NCI-H748 (cell line): ENCODE measurements around the gene MPP7.

Experiments
- DNase-seq: peaks from one replicate; lab custom pipeline; 2025; ENCODE audit not compliant: unreplicated experiment; lab: John Stamatoyannopoulos, UW

The MPP7 gene

DNA sequence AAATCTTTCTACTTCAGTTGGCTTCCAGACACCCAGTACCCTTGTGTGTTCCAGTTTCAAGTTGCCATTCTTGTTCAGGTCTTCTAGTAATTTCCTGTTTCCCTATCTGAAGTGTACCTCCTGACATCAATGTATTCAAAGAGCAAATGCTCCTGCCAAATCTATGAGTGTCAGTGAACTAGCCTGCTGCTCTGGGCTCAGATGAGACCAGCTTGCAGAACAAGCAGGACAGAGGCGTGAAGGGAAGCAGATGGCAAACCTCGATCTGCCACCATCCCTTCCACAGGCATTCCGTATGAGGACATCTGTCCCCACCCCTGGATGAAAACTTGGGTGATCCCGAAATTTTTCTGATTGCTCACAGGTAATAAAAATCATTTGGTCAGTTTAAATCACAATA lies 4.4 kb upstream of the MPP7 start:
- no peak for DNase-seq

DNA sequence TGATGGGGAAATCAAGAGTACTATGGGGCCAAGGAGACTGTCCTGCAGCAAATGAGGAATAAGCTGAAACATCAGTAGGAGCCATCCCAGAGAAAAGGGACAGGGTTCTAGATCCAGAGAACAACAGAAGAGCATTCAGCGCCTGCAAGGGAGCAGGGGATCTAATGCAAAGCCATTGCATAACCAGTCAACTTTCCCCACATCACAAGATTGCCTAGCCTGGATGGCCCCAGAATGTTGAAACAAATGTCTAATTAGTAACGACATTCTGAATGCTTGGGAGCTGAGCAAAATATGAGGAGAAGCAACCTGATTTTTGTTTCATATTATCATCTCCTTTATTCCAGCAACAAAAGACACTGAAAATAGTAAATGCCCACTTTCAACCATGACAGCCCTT lies 2.7 kb upstream of the MPP7 start:
- DNase-seq = no peak

DNA sequence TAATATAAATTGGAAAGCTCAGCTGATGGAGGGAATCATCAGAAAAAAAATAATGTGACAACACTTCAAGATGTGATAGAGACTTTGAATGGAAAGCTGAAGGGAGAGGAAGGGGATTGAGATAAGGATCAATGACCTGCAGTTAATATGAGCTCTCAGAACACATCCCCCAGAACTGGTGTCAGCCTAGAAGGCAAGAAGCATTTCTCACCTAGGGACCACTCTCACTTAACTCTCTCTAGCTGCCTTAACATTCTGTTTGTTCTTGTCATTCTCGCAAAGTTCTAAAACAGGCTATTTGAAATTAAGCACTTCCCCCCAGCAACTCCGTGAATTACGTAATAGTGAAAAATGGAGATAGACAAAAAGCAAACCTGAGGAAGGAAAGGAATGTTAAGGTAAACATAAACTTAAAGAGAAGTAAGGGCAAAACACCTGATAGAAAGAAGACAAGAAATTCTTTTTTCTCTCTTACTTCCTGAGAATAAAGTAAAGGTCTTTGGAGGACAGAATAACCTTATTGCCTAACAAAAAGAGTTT lies 1.2 kb upstream of the MPP7 start:
- no peak for DNase-seq

DNA sequence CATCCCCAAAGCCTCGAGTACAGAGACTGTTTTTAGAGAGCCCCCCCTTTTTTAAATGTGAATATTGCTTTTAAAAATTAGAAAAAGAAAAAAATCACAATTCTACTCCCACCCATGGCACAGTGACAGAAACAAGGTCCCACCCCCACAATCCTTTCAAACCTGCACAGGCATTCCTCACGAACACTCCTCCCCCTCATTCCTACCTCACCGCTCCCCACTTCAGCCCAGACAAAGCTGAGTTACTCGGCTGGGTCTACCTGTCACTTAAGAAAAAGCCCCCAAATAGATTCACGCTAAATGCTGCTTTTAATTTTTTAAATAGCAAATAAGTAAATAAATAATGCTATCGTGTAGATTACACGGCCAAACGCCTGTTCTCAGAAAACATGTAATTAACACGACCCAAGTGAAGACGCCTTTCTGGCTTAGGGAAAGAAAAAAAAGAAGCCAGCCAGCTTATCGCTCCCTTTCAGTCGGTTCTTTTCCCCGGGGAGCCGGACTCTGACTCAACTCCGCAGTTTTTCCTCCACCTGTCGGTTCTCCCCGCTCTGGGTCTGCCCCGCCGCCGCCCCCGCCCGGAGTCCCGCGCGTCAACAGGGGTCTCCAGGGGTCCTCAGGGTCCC lies 739 bp downstream of the MPP7 start:
- peak; percentile 63 for DNase-seq

DNA sequence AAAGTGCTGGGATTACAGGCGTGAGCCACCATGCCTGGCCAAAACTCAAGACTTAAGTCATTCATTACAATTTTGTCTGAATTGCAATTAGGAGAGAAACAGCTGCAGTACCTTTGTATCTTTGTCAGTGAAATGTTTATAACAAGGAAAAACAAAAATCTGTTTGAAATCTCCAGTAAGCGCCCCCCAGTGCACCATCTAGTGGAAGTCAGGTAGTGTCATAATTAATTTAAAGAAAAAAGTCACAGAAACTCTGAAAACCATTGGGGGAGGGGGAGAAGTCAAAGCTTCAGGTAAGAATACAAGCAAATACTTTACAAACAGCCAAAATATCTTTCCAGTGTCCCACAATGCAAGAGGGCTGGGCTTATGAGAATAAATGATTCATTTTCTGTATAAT lies 2.8 kb downstream of the MPP7 start:
- DNase-seq = no peak

DNA sequence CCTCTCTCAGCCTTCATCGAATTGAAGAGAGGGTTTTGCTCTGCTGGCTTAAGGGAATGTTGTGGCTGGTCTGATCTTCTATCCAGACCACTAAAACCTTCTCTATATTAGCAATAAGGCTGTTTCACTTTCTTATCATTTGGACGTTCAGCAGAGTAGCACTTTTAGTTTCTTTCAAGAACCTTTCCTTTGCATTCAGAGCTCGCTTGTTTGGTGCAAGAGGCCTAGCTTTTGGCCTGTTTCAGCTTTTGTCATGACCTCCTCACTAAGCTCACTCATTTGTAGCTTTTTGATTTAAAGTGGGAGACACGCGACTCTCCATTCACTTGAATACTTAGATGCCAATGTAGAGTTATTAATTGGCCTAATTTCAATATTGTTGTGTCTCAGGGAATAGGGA lies 3.9 kb downstream of the MPP7 start:
- DNase-seq = no peak

DNA sequence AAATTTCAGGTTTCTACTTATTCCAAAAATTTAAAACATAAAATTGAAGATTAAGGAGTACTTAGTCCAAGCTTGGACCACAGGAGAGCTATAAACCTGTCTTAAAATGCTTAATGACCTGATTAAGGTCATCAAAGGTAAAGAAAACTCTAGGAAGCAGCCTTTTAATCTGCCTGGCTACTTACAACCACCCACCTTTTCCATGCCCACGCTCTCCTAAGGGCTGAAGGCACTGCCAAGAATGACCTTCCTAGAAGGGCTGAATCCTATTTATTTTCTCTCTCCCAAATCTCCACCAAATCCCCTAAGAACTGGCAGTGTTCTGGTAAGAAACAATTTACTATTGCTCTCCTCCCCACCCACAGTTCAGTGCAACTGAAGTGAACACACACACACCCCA lies 6.8 kb downstream of the MPP7 start:
- no peak for DNase-seq

DNA sequence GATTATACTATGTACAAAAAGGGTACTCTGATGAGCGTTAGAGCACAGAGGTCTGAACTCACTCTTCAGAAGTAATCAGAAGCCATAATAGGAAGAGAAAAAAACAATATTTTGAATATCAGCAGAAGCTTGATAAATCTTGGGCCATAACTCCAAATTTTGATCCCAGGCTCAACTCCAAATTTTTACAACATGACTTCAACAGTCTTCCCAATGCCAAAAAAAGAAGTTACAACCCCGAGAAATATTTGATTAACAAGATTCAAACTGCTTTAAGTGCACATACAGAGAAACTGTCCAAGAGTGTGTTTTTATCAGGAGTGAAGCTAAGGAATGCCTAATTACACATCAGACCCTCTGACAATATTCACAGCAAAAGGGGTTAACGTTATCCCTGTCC lies 7.5 kb downstream of the MPP7 start:
- no peak for DNase-seq

DNA sequence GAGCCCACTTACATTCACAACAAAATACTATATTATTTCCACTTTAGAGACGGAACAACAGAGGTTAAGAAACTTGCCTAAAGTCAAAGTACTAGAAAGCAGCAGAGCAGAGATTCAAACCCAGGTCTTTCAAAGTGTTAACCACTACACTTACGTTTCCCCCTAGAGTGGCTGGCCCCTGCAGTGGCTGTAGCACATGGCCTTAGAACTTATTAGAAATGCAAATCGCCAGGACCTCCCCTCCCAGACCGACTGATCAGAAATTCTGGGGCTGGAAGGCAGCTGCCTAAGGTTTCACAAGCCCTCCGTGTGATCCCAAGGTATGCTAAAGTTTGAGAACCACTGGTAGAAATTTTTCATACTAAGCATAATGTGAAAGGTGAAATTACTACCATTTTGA lies 8.1 kb downstream of the MPP7 start:
- no peak for DNase-seq

DNA sequence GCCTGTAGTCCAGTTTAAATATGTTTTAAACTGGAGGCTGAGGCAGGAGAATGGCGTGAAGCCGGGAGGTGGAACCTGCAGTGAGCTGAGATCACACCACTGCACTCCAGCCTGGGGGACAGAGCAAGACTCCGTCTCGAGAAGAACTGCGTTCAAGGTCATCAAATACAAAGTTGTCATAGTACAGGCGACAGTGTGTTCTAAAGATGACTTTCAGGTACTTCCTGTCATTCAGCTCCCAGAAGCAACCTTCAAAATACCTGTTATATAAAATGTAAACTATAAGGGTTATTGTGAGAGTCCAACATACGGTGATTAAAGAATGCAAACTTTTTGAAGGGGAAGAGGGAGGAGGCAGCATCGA lies 8.7 kb downstream of the MPP7 start:
- no peak for DNase-seq

DNA sequence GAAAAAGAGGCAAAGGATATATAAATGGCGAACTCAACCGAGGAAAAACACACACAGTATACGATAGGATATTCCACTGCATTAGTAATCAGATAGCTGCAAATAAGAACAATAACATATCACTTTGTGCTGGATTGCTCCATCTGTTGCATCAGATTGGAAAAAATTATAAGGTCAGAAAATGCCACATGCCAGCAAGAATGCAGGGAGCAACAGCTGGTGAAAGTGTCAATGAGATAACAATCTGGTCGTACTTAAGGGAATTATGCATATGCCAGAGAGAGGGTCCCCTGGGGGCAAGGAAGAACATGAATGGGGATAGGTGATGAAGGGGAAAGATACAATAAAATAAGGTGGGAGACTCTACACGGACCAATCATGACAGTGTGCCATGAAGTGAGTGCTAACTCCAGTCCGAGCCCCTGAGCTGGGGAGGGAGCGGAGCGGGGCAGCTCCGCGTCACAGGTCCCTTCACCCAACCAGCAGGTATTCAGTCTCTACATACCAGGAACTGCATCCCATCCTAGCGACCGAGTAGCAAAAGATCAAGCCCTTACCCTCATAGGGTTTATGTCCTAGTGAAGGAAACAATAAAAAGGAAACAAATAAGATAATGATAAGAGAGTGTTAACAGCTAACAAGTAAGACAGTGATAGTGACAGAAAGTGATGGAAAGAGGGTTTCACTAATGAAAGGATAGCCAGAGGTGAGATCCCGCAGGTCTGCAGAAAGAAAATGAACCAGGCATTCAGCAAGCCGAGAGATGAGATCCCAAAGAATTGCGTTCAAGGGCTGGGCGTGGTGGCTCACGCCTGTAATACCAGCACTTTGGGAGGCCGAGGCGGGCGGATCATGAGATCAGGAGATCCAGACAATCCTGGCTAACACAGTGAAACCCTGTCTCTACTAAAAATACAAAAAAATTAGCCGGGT lies 9.4 kb downstream of the MPP7 start:
- DNase-seq = no peak

DNA sequence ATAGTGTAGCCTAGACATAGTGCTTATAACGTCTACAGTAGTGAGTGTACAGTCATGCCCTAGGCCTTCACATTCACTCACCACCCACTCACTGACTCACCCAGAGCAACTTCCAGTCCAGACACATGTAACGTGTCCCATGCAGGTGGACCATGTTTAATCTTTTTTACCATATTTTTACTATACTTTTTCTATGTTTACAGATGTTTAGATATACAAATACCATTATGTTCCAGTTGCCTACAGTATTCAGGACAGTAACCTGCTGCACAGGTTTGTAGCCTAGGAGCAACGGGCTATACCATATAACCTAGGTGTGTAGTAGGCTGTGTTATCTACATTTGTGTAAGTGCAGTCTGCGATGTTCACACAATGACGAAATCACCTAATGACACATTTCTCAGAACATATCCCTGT lies 11.0 kb downstream of the MPP7 start:
- no peak for DNase-seq

DNA sequence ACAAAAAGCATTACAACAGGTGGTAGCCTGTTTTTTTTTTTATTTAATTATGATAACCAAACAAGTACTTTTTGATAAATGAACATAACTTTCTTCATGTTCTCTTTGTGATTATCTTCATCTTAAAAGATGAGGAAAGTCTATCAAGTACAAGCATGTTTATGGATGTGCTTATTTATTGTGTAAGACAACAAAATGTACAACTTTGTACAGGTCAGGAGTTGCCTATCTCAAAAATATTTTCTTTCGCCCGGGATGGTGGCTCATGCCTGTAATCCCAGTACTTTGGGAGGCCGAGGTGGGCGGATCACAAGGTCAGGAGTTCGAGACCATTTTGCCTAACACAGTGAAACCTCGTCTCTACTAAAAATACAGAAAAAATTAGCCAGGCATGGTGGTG lies 17.0 kb downstream of the MPP7 start:
- no peak for DNase-seq

DNA sequence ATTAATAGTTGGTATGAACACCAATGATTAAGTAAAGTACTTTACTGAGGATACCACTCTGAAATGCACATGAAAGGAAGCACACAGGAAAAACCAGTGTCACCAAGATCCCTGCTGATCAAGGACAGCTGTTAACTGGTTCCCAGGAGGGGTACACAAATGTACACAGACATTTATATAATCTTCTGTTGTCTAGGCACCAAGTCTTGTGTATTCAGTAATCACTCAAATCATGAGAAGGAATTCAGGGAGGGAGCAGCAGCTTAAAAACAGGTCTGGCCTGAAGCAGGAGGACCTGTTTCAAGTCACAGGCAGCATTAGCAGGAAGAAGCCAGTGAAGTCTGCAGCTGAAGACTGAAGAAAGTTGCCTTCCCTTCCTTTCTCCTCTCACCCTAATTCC lies 18.7 kb downstream of the MPP7 start:
- DNase-seq = no peak

DNA sequence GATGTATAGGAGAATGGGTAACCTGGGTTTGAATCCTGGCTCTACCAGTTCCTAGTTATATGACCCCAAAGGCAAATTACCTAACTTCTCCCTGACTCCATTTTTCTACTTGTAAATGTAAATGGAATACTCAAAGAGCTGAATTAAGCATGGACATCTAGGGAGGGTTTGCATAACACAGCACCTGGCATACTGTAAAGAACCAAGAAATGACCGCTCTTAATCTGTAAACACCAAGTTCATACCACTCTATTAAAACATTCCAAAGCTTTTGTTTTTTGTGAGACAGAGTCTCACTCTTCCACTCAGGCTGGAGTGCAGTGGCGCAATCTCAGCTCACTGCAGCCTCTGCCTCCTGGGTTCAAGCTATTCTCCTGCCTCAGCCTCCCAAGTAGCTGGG lies 19.6 kb downstream of the MPP7 start:
- no peak for DNase-seq

DNA sequence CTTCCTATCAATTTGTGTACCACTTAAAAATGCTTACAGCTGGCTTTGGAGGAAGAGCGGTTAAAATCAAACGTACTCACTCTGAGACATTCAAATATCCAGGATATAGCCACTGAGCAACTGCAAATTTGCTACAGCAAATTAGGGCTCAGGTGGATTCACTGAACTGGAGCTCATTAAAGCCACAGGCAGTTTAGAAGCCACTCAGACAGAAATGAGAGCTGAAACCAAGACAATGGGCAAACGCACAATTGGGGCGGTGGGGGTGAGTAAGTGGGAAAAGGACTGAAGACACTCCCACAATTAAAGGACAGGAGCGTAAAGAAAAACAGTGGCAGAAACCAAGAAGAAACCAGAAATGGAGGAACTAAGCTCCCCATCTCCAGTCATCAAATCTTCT lies 20.5 kb downstream of the MPP7 start:
- DNase-seq = no peak

DNA sequence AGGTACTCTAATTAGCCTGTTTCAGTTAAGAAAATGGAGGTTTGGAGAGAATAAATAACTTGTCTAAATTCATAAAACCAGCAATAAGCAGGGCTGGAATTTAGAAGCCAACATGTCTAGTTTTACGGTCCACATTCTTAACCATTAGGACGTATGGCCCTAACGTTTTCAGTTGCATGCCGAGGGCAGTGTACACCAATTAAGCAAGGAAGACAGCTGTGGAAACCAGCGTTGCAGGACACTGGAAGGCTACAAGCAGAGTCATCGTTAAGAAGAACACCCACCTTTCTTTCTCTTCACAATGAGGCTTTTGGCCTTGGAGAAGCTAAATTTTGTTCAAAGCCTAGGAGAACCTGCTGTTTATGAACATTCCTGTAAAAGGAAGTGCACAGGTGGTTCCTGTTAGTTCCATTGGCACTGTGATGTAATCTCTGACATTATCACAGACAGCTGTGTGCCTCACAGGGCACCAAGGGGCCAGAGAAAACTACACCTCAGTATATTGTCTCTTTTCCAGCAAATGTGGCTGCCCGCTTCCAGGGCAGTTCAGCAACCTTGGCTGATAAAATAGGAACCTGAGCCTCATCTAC lies 21.0 kb downstream of the MPP7 start:
- DNase-seq = no peak

DNA sequence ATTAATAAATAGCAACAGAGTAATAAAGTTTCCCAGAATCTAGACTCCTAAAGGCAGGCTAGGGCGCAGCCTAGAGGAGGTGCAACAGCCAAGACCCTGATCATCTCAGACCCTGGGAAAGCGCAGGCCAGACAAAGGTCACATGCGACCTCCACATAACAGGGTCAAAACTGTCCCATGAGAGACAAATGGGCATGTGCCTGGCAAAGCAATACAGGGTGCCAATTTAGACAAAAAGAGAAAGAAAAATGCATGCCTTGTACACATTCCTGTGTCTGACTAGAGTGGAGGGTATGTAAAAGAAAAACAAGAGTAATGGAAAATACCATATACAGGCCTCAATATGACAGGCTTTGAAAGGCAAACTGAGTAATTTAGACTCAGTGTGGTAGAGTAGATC lies 22.2 kb downstream of the MPP7 start:
- no peak for DNase-seq

DNA sequence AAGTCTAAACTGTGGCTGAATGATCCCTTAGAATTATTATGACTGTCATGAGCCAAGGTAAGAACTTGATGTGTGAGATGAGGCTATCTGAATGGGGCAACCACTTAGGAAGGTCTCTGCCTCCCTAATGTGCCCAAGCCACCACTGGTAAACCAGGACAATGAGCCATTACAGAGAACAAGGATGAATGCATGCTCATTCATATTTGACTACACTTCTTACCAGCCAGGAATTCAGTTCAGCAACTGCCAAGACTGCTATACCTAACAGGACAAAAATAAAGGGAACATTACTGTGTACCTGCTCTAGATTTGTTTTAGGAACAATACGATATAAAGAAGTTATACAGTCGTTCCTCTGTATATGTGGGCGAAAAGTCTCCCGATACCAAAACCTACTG lies 23.0 kb downstream of the MPP7 start:
- DNase-seq = no peak

DNA sequence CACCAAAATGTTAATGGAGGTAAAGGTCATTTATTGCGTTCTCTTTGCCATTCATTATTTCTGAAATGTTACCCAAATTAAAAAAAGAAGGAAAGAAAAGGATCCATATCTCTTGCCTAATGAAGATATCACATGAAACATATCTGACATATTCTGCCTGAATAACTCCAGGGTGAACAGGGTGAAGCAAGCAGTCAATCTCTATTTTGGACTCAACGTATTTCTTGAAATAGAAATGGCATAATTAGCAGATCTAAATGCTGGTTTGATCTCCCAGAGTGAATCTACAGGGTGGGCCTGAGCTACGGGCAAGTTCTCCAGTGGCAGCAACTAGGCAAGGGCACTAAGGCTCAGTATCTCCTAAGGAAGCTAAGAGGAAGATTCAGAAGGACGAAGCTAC lies 24.0 kb downstream of the MPP7 start:
- DNase-seq = no peak

DNA sequence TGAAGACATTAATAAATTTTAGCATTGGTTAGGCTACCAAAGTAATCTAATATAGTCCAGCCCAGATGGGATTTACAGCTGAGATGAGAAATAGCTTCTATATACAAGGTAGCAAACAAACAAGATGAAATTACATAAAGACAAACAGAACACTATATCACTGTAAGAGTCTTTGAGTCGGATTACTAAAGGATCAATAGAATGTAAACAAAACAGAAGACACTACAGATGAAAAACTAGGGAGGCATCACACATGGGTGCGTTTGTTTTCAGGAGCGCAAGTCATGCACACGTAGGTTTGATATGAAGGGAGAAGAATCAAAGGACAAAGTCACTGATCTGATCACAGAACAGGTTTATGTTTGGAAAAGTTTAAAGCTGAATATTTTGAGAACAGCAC lies 26.5 kb downstream of the MPP7 start:
- no peak for DNase-seq

DNA sequence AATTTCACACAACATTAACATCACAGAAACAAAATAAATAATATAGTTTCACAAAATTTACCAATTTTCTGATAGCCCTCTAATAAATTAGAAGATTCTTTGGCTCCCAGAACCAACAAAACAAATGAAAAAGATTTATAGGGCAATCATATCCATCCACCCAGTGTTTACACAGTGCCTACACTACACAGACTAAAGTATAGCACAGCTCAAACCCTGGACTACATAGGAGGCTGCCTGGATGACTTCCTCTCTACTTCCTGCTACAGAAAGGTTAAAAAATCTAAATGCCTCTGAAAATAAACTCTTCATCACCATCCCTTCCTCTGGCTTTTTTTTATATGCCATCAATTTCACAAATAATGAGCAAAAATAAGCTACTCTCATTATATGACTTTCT lies 28.4 kb downstream of the MPP7 start:
- DNase-seq = no peak
